ENCODE results near the gene HCN3.
"Not testable (repeated sequence)": the region's sequence is repeated elsewhere in the genome, so short reads cannot be mapped to it uniquely, and the experiment has no call there.

HCN3 gene

DNA sequence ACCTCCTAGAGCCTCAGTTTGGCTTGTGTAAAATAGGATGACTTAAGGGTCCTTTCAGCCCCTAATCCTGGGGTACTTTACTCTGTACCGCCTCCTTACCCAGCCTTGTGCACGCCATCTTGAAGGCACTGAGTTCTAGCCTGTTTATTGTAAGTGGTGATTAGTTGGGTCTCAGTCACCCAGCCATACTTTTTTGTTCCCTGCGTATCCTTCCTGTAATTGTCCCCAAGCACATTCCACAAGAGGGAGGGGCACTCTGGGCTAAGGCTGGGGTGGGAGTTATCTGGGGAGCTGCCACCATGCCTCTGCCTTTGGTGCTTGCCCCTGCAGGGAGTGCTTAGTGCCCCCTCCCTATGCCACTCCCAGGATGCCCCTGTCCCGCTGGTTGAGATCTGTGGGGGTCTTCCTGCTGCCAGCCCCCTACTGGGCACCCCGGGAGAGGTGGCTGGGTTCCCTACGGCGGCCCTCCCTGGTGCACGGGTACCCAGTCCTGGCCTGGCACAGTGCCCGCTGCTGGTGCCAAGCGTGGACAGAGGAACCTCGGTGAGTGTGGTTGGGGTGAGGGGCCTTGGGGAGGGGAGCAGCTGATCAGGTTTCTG lies 32.3 kb downstream of the HCN3 start:
- DNase-seq (ENCODE audit: low read depth in 2 of 2), result no peak

GRCh38 chr1:155313261-155313660 lies 36.0 kb downstream of the HCN3 start:
- no peak for DNase-seq (ENCODE audit: low read depth in 2 of 2)

DNA sequence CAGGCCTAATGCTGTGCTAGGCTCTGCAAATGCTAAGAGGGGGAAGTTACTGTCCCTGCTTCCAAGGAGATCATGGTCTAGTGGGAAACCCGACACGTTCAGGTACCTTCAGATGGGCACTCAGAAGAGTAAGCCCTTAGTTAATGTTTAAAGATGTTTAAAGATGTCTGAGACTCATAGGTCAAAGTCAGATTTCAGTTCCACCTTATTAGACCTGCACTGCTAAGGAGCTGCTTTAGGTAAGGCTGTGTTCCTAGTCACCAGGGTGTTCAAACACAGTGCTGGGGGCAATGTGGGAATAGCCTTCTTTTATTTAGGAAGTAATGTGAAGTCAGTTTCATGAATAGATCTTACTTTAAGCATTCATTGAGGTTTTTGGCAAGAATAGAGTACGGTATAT lies 39.7 kb downstream of the HCN3 start:
- DNase-seq (ENCODE audit: low read depth in 2 of 2), result no peak

DNA sequence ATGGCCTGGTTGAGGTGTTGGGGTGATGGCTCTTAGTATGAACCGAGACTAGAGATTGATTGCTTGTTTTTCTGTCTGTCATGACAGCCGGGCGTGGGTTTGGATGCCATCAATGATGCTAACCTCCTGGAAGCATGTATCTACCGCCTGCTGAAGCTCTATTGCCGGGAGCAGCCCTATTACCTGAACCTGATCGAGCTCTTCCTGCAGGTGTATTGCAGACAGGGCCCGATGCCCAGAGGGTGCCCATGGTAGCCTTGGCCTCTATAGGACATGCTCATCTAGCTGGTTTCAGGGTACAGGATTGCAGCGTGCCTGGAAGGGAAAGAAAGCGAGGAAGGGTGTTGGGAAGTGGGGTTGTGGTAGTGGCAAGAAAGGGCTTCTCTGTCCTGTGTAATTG lies 40.8 kb downstream of the HCN3 start:
- DNase-seq (ENCODE audit: low read depth in 2 of 2), result no peak

GRCh38 chr1:155319536-155319935 lies 42.3 kb downstream of the HCN3 start:
- no peak for DNase-seq (ENCODE audit: low read depth in 2 of 2)

GRCh38 chr1:155320252-155320651 lies 43.0 kb downstream of the HCN3 start:
- no peak for DNase-seq (ENCODE audit: low read depth in 2 of 2)

- peak in 1 of 2 experiments; percentile 28 for DNase-seq (ENCODE audit: low read depth in 2 of 2)
These were observed 43.7 kb downstream of the HCN3 start, which contains the start of gene RUSC1 for GRCh38 chr1:155320661-155321617. TSS of gene RUSC1 (plus strand) at chr1:155320894. CDS start at chr1:155321774, 880 bp downstream.

DNA sequence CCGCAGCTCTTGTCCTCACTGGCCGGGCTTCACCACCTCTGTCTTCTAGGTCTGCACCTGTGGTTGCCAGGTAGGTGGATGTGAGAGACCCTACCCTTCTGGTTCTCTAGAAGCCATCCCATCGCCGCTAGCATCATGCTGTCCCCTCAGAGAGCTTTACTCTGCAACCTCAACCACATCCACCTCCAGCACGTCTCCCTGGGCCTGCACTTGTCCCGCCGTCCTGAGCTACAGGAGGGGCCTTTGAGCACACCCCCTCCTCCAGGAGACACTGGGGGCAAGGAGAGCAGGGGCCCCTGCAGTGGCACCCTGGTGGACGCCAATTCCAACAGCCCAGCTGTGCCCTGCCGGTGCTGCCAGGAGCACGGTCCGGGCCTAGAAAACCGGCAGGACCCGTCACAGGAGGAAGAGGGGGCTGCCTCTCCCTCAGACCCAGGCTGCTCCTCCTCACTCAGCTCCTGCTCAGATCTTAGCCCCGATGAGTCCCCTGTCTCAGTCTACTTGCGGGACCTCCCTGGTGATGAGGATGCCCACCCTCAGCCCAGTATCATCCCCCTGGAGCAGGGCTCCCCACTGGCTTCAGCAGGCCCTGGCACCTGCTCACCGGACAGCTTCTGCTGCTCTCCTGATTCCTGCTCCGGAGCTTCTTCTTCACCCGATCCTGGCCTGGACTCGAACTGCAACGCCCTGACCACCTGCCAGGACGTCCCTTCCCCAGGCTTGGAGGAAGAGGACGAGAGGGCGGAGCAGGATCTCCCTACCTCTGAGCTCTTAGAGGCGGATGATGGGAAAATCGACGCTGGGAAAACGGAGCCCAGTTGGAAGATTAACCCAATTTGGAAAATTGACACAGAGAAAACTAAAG lies 44.6 kb downstream of the HCN3 start:
- DNase-seq (ENCODE audit: low read depth in 2 of 2), result no peak

DNA sequence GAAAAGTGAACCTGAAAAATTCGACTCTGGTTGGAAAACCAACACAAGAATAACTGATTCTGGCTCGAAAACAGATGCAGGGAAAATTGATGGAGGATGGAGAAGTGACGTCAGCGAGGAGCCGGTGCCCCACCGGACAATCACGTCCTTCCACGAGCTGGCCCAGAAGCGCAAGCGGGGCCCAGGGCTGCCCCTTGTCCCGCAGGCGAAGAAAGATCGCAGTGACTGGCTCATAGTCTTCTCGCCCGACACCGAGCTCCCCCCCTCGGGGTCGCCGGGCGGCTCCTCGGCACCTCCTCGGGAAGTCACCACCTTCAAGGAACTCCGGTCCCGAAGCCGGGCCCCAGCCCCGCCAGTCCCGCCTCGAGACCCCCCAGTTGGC lies 45.3 kb downstream of the HCN3 start:
- DNase-seq (ENCODE audit: low read depth in 2 of 2), result no peak

GRCh38 chr1:155322953-155323728 lies 45.9 kb downstream of the HCN3 start:
- DNase-seq (ENCODE audit: low read depth in 2 of 2), result peak; percentile 75

GRCh38 chr1:155323729-155324036 lies 46.4 kb downstream of the HCN3 start:
- peak; percentile 71 to 75 for DNase-seq (ENCODE audit: low read depth in 2 of 2)

GRCh38 chr1:155324037-155324716 lies 46.9 kb downstream of the HCN3 start:
- DNase-seq (ENCODE audit: low read depth in 2 of 2), result peak; percentile 87 to 91

DNA sequence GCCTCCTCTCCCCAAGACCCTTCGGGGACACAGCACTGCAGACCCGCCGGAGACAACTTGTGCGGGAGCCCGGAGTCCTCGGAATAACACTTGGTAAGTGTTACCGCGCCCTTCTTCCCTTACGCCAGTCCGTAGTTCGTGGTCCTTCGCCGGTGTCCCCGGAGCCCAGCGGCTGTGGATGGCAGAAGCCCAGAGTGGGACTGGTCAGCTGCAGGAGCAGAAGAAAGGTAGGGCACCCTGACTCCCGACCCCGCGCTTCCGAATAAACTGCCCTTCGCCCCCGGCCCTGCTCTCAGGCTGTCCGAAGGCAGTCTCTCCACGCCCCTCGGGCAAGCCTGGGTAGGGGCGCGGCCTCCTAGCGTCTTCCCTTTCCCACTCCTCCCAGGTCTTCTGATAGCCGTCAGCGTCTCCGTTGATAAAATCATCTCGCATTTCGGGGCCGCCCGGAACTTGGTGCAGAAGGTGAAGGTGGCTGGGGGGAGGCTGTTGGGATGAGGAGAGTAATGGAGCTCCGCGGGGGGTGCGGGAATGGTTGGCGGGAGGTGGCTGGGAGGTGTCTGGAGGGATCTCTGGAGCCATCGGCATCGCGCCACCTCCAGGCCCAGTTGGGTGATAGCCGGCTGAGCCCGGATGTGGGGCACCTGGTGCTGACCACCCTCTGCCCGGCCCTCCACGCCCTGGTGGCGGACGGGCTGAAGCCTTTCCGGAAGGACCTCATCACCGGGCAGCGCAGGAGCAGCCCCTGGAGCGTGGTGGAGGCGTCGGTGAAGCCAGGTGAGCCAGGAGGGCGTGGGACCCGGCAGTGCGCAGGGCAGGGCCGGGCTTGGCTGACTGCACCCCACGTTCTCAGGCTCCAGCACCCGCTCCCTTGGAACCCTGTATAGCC lies 47.7 kb downstream of the HCN3 start:
- DNase-seq (ENCODE audit: low read depth in 2 of 2), result no peak

- no peak for DNase-seq (ENCODE audit: low read depth in 2 of 2)
These were observed 48.3 kb downstream of the HCN3 start for GRCh38 chr1:155325603-155325893.

DNA sequence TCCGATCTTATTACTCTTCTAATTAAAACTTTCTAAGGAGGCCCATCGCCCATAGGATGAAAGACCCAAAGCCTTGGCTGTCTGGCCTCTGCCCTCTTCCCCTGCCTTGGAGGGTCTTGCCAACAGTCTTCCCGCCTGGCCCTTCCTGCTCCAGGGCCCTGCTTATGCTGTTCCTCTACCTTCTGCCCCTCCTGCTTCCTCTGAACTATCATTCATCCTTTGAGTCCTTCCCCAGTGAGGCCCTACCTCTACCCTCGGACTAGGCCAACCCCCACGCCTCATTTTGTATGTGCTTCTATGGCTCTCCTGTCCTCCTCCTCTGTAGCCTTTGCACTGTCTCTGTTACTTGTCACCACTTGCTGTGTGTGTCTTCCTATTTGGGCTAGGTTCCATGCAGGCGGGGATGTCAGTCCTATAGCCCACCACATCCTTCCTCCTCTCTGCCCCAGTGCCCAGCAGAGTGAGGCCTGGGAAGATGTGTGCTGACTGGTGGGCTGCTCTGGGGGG lies 48.8 kb downstream of the HCN3 start:
- DNase-seq (ENCODE audit: low read depth in 2 of 2), result no peak

DNA sequence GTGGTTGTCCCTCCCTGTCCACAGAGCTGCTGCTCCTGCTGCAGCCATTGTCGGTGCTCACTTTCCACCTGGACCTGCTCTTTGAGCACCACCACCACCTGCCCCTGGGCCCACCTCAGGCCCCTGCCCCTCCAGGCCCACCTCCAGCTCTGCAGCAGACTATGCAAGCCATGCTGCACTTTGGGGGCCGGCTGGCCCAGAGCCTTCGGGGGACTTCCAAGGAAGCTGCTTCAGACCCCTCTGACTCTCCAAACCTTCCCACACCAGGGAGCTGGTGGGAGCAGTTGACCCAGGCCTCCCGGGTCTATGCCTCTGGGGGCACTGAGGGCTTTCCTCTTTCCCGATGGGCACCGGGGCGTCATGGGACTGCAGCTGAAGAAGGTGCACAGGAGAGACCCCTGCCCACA lies 49.4 kb downstream of the HCN3 start:
- DNase-seq (ENCODE audit: low read depth in 2 of 2), result no peak

DNA sequence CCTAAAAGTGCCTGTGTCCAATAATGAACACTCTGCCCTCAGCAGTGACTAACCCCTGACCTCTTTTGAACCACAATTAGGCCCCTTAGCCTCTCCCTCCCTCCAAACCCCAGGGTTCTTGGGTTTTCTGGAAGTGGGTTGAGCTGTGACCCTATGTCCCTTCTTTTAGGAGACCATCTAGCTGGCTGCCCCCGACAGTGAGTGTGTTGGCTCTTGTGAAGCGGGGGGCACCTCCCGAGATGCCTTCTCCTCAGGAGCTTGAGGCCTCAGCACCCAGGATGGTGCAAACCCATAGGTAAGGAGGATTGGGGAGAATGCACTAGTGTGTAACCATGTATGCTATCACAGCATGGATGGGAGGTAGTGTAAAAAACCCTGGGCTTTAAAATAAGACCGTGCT lies 50.7 kb downstream of the HCN3 start:
- no peak for DNase-seq (ENCODE audit: low read depth in 2 of 2)

DNA sequence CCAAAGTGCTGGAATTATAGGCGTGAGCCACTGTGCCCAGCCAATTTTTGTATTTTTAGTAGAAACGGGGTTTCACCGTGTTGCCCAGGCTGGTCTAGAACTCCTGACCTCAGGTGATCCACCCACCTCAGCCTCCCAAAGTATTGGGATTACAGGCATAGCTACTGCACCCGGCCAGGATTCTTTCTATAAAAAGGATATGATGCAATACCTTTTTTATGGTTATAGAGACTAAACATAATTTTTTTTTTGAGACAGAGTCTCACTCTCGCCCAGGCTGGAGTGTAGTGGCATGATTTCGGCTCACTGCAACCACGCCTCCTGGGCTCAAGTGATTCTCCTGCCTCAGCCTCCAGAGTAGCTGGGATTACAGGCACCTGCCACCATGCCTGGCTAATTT lies 51.6 kb downstream of the HCN3 start:
- not testable (repeated sequence) for DNase-seq (ENCODE audit: low read depth in 2 of 2)

DNA sequence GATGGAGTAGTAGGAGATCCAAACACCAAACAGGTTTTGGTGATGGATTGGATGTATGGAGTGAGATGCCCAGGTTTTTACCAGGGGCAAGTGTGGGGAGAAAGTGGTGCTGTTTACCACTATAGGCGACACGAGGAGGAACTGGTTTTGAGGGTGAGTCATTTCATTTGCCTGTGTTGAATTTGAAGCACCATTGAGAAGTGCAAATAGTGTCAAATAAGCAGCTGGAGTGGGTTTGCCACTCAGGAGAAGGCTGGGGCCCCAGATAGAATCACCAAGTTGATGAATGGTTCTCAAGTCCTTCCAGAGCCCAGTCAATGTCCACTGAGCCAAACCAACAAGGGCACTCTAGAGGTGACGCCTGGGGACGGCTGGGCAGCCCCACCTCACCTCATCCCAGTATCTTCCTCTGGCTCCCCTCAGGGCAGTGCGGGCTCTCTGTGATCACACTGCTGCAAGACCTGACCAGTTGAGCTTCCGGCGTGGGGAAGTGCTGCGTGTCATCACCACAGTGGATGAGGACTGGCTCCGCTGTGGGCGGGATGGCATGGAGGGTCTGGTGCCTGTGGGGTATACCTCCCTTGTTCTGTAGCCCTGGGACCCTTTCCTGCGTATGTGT lies 52.8 kb downstream of the HCN3 start:
- no peak for DNase-seq (ENCODE audit: low read depth in 2 of 2)

DNA sequence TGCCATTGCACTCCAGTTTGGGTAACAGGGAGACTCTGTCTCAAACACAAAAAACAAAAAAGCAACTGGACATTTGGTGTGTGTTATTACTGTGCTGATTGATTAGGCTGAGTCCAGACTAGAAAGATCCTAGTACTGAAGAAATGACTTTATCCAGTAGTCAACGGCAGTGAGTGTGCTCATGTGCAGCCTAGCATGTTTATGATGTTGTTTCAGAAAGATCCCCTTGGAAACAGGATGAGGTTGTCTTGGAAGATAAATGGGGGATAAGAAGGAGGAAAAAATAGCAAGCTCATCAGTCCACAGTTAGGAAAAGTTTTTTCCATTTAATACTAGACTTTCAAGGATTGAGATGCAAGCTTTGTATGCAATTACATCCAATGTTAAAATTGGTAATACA lies 57.7 kb downstream of the HCN3 start:
- DNase-seq (ENCODE audit: low read depth in 2 of 2), result no peak
